Heart left ventricle (tissue), 13 donors: ENCODE data around the gene MAP1LC3B2.

Source experiments
- POLR2A ChIP-seq, 2 donors: fragments of 450-650 bp; IDR thresholded peaks; one replicate each; pipeline ENCODE4 v1.6.1; 2017; ENCODE audit warnings: antibody characterized with exemption in 2 of 2, mild to moderate bottlenecking in 2 of 2, moderate library complexity in 2 of 2
- TF ChIP-seq, protein P1 (sequence below), 12 donors: fragments of 200-600 bp; sonication (generic) in 4 of 12; IDR thresholded peaks; one replicate each; pipeline versions ENCODE4 v1.5.0 to v1.8.0; 2018 to 2022; ENCODE audit warnings: antibody characterized with exemption in 12 of 12, mild to moderate bottlenecking in 5 of 12
- donor health status: ischemic (EF 13 %, LVEDD 7.1; RV severe dilation, severe dysfunction).
- donor health status: DM: no; HTN: yes; CAD: no.
- donor health status: DM: no; HTN: no; CAD: no.
- donor health status: ischemic (EF 25% LVEDD 6.9; RV normal size, moderate dysfunction).
- donor health status: ischemic (EF 25% LVEDD 5.7; RV mildly dilated, moderate dysfunction).
- donor health status: ischemic (EF 35%, LVEDD 5.7; RV mildly dilated, moderate dysfunction).
- donor health status: nonischemic (EF 11% LVEDD 7.7; RV severe dilation, severe dysfunction).
- donor health status: DM: yes; HTN: yes; CAD: no.
- donor health status: PGD.
- donor health status: ischemic (EF 29% LVEDD 5.4; RV normal size, mild dysfunction).
- donor health status: nonischemic (EF 23%, LVEDD 6.1; RV moderate dilation, normal function).

DNA sequence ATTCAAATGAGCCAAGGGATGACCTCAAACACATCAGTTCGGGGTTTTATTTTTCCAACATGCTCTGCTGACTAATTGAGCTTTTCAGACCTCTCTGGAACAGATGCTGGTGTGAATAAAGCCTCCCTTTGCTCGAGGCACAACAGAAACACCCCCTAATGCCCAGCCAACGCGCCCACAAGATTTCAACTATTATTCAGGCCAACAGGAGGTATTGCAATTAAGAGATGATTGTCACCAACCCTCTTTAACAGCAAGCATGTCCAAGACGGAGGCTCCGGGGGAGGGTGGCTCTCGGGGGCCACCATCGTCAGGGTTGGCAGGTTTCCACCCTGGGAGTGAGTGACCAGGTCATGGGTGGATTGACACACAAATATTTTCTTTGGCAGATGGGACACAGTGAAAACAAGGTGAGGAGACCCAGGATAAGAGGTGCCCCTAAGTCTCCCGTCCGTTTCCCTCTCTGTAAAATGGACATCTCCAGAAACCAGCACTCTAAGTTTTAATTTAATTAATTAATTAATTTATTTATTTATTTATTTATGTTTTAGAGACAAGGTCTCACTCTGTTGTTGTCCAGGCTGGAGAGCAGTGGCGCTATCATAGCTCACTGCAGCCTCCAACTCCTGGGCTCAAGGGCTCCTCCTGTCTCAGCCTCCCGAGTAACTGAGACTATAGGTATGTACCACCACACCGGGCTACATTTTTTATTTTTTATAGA lies 56.1 kb downstream of the MAP1LC3B2 start:
- TF ChIP-seq, protein P1, sequence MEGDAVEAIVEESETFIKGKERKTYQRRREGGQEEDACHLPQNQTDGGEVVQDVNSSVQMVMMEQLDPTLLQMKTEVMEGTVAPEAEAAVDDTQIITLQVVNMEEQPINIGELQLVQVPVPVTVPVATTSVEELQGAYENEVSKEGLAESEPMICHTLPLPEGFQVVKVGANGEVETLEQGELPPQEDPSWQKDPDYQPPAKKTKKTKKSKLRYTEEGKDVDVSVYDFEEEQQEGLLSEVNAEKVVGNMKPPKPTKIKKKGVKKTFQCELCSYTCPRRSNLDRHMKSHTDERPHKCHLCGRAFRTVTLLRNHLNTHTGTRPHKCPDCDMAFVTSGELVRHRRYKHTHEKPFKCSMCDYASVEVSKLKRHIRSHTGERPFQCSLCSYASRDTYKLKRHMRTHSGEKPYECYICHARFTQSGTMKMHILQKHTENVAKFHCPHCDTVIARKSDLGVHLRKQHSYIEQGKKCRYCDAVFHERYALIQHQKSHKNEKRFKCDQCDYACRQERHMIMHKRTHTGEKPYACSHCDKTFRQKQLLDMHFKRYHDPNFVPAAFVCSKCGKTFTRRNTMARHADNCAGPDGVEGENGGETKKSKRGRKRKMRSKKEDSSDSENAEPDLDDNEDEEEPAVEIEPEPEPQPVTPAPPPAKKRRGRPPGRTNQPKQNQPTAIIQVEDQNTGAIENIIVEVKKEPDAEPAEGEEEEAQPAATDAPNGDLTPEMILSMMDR (IDR thresholded peaks at IDR 0.05), result no peak
- TF ChIP-seq POLR2A (IDR thresholded peaks at IDR 0.05), result no peak
